Activated CD4-positive, alpha-beta memory T cell treated with anti-CD3 and anti-CD28 coated beads for 36 hours (primary cell): Measurements from ENCODE around the gene LRRC36. TPM values are rescaled to one million over a fixed set of nuclear protein-coding genes. Genes with fewer than 3 reads are reported as not detected.

Source experiments
- CTCF ChIA-PET: fragments of 350-600 bp; sonication (Branson Sonifier 250); formaldehyde crosslinking; loops from one replicate; lab custom pipeline; 2021; ENCODE audit warnings: antibody characterized with exemption, inconsistent platforms; lab: Charles Lee
- POLR2A ChIA-PET: fragments of 350-600 bp; sonication (Branson Sonifier 250); formaldehyde crosslinking; loops from one replicate; lab custom pipeline; 2021; ENCODE audit warnings: antibody characterized with exemption; lab: Charles Lee
- DNase-seq: peaks from one replicate; pipeline ENCODE4 v3.0.0-alpha.2; 2020
- H3K27ac Mint-ChIP-seq: one replicate; pipeline ENCODE4 v1.8.0; 2021; ENCODE audit warnings: mixed read lengths
- H3K27me3 Mint-ChIP-seq: one replicate; pipeline ENCODE4 v1.8.0; 2021; ENCODE audit warnings: mixed read lengths
- H3K36me3 Mint-ChIP-seq: one replicate; pipeline ENCODE4 v1.8.0; 2021; ENCODE audit warnings: mixed read lengths
- H3K4me1 Mint-ChIP-seq: one replicate; pipeline ENCODE4 v1.8.0; 2021; ENCODE audit warnings: low read depth, mixed read lengths
- H3K4me3 Mint-ChIP-seq: one replicate; pipeline ENCODE4 v1.8.0; 2021; ENCODE audit warnings: mild to moderate bottlenecking, mixed read lengths
- H3K9me3 Mint-ChIP-seq: one replicate; pipeline ENCODE4 v1.8.0; 2021; ENCODE audit warnings: mixed read lengths
- intact Hi-C: fragments of 100-400 bp; cut with micrococcal nuclease; formaldehyde crosslinking; loops from one replicate; pipeline ENCODE4 v1.15.1; 2023
- total RNA-seq, 2 experiments: library from RNA; stranded (reverse); gene quantifications; one replicate each; pipeline ENCODE4 v1.2.3, GENCODE V29; 2021

LRRC36 gene
- total RNA-seq, 2 experiments from 2014 or later, result 0.63 to 1.00 TPM

GRCh38 chr16:67298277-67298676 lies 28.3 kb upstream of the LRRC36 start:
- no peaks in the 10 kb centered on the region for H3K27me3 Mint-ChIP-seq
- H3K9me3 Mint-ChIP-seq, result no peaks in the 10 kb centered on the region
- H3K4me1 Mint-ChIP-seq, result no peaks in the 10 kb centered on the region
- no peak overlapping the region for H3K27ac Mint-ChIP-seq
- intact Hi-C loops, result no loop called here
- CTCF ChIA-PET, result no interaction called here
- H3K4me3 Mint-ChIP-seq, result no peak overlapping the region
- POLR2A ChIA-PET, result no interaction called here
- H3K36me3 Mint-ChIP-seq, result no peaks in the 10 kb centered on the region
- DNase-seq, result no peak

- CTCF ChIA-PET, result no interaction called here
- Mint-ChIP-seq H3K36me3 (no peaks in the 10 kb centered on the region), H3K27me3 (no peaks in the 10 kb centered on the region), H3K4me3 (no peak overlapping the region), H3K4me1 (no peaks in the 10 kb centered on the region), H3K9me3 (no peaks in the 10 kb centered on the region), H3K27ac (no peak overlapping the region)
- DNase-seq, result no peak
- intact Hi-C loops, result no loop called here
- POLR2A ChIA-PET, result no interaction called here
Observed at GRCh38 chr16:67299269-67299668, 27.3 kb upstream of the LRRC36 start.

GRCh38 chr16:67301080-67301782 lies 25.4 kb upstream of the LRRC36 start:
- POLR2A ChIA-PET, result no interaction called here
- CTCF ChIA-PET, result interaction anchor here (1.1 to 1.4 kb wide), 2 partner anchors 13 to 22 kb away, joined by 3 to 4 read pairs; no protein-coding TSS in a partner anchor
- intact Hi-C loops, result no loop called here
- no peaks in the 10 kb centered on the region for H3K36me3 Mint-ChIP-seq
- no peaks in the 10 kb centered on the region for H3K27me3 Mint-ChIP-seq
- H3K4me3 Mint-ChIP-seq, result no peak overlapping the region
- no peaks in the 10 kb centered on the region for H3K9me3 Mint-ChIP-seq
- no peak for DNase-seq
- H3K27ac Mint-ChIP-seq, result no peak overlapping the region
- H3K4me1 Mint-ChIP-seq, result no peaks in the 10 kb centered on the region

GRCh38 chr16:67302076-67302475 lies 24.5 kb upstream of the LRRC36 start:
- Mint-ChIP-seq H3K9me3 (no peaks in the 10 kb centered on the region), H3K36me3 (no peaks in the 10 kb centered on the region), H3K4me1 (no peaks in the 10 kb centered on the region), H3K27me3 (no peaks in the 10 kb centered on the region), H3K4me3 (no peak overlapping the region), H3K27ac (no peak overlapping the region)
- ChIA-PET POLR2A (no interaction called here), CTCF (interaction anchor here (1.1 kb wide), 1 partner anchor 23 kb away, joined by 4 read pairs; no protein-coding TSS in a partner anchor)
- intact Hi-C loops, result no loop called here
- DNase-seq, result no peak

- no peaks in the 10 kb centered on the region for H3K36me3 Mint-ChIP-seq
- DNase-seq, result no peak
- H3K9me3 Mint-ChIP-seq, result no peaks in the 10 kb centered on the region
- no peaks in the 10 kb centered on the region for H3K27me3 Mint-ChIP-seq
- H3K4me3 Mint-ChIP-seq, result no peak overlapping the region
- CTCF ChIA-PET, result interaction anchor here (1.2 kb wide), 1 partner anchor 23 kb away, joined by 5 read pairs; the partner anchor contains the start of genes KCTD19 and LRRC36
- H3K27ac Mint-ChIP-seq, result no peak overlapping the region
- intact Hi-C loops, result no loop called here
- POLR2A ChIA-PET, result no interaction called here
- no peaks in the 10 kb centered on the region for H3K4me1 Mint-ChIP-seq
Observed at GRCh38 chr16:67302970-67303369, 23.6 kb upstream of the LRRC36 start.

- ChIA-PET POLR2A (no interaction called here), CTCF (interaction anchor here (1.2 kb wide), 1 partner anchor 22 kb away, joined by 5 read pairs; the partner anchor contains the start of genes KCTD19 and LRRC36)
- H3K4me1 Mint-ChIP-seq, result peaks cover 5% of the 10 kb centered on the region
- no peaks in the 10 kb centered on the region for H3K36me3 Mint-ChIP-seq
- no peaks in the 10 kb centered on the region for H3K27me3 Mint-ChIP-seq
- no peak overlapping the region for H3K27ac Mint-ChIP-seq
- H3K9me3 Mint-ChIP-seq, result no peaks in the 10 kb centered on the region
- intact Hi-C loops, result no loop called here
- H3K4me3 Mint-ChIP-seq, result no peak overlapping the region
- no peak for DNase-seq
Observed at GRCh38 chr16:67304020-67304419, 22.6 kb upstream of the LRRC36 start.

GRCh38 chr16:67305216-67306071 lies 21.2 kb upstream of the LRRC36 start:
- no peak overlapping the region for H3K4me3 Mint-ChIP-seq
- no peaks in the 10 kb centered on the region for H3K27me3 Mint-ChIP-seq
- CTCF ChIA-PET, result no interaction called here

GRCh38 chr16:67310561-67310960 lies 16.1 kb upstream of the LRRC36 start:
- Mint-ChIP-seq H3K27ac (peak overlapping the region; percentile 95), H3K4me3 (no peak overlapping the region), H3K27me3 (no peaks in the 10 kb centered on the region), H3K9me3 (no peaks in the 10 kb centered on the region), H3K4me1 (peaks cover 41% of the 10 kb centered on the region), H3K36me3 (no peaks in the 10 kb centered on the region)
- intact Hi-C loops, result loop anchor here (2.0 kb wide), 1 partner anchor 256 kb away; no protein-coding TSS in a partner anchor
- DNase-seq, result no peak
- ChIA-PET CTCF (interaction anchor here (1.2 kb wide), 1 partner anchor 32 kb away, joined by 4 read pairs; the partner anchor contains the start of gene PLEKHG4), POLR2A (interaction anchor here (1.1 kb wide), 1 partner anchor 28 kb away, joined by 3 read pairs; no protein-coding TSS in a partner anchor)

More at GRCh38 chr16:67305216-67306071, 21.2 kb upstream of the LRRC36 start:
- intact Hi-C loops, result no loop called here
- Mint-ChIP-seq H3K36me3 (no peaks in the 10 kb centered on the region), H3K9me3 (no peaks in the 10 kb centered on the region), H3K27ac (no peak overlapping the region), H3K4me1 (peaks cover 13% of the 10 kb centered on the region)
- POLR2A ChIA-PET, result no interaction called here
- no peak for DNase-seq

GRCh38 chr16:67311607-67312488 lies 14.8 kb upstream of the LRRC36 start:
- peak; percentile 95 for DNase-seq
- intact Hi-C loops, result loop anchor here (1.0 to 2.0 kb wide), 6 partner anchors 33 to 439 kb away; partner anchors contain the start of genes FBXL8, PLEKHG4 and TRADD
- Mint-ChIP-seq H3K4me3 (peak overlapping the region; percentile 20), H3K36me3 (no peaks in the 10 kb centered on the region), H3K27ac (peak overlapping the region; percentile 95), H3K9me3 (no peaks in the 10 kb centered on the region), H3K27me3 (no peaks in the 10 kb centered on the region), H3K4me1 (peaks cover 41% of the 10 kb centered on the region)
- CTCF ChIA-PET, result interaction anchor here (0.7 to 2.1 kb wide), 4 partner anchors 15 to 35 kb away, joined by 3 to 6 read pairs (median 3); partner anchors contain the start of gene PLEKHG4
- POLR2A ChIA-PET, result interaction anchor here (0.6 to 1.1 kb wide), 4 partner anchors 29 to 169 kb away, joined by 3 to 4 read pairs (median 3); partner anchors contain the start of gene ATP6V0D1

- H3K27ac Mint-ChIP-seq, result peak overlapping the region; percentile 95
- CTCF ChIA-PET, result interaction anchor here (0.8 to 2.1 kb wide), 4 partner anchors 14 to 168 kb away, joined by 3 to 6 read pairs (median 3); partner anchors contain the start of genes ATP6V0D1, KCTD19, LRRC36 and PLEKHG4
- H3K36me3 Mint-ChIP-seq, result no peaks in the 10 kb centered on the region
- DNase-seq, result no peak
- no peaks in the 10 kb centered on the region for H3K27me3 Mint-ChIP-seq
- no peaks in the 10 kb centered on the region for H3K9me3 Mint-ChIP-seq
- H3K4me3 Mint-ChIP-seq, result no peak overlapping the region
- intact Hi-C loops, result loop anchor here (1.0 kb wide), 1 partner anchor 328 kb away; no protein-coding TSS in a partner anchor
- peaks cover 41% of the 10 kb centered on the region for H3K4me1 Mint-ChIP-seq
- POLR2A ChIA-PET, result interaction anchor here (0.6 to 1.0 kb wide), 3 partner anchors 13 to 64 kb away, joined by 3 to 4 read pairs (median 4); partner anchors contain the start of genes KCTD19 and LRRC36
Observed at GRCh38 chr16:67312719-67313118, 13.9 kb upstream of the LRRC36 start.

- H3K27ac Mint-ChIP-seq, result no peak overlapping the region
- no peaks in the 10 kb centered on the region for H3K36me3 Mint-ChIP-seq
- ChIA-PET POLR2A (no interaction called here), CTCF (interaction anchor here (1.3 kb wide), 1 partner anchor 9 kb away, joined by 4 read pairs; the partner anchor contains the start of genes KCTD19 and LRRC36)
- peaks cover 12% of the 10 kb centered on the region for H3K4me1 Mint-ChIP-seq
- DNase-seq, result no peak
- no peak overlapping the region for H3K4me3 Mint-ChIP-seq
- intact Hi-C loops, result no loop called here
- no peaks in the 10 kb centered on the region for H3K9me3 Mint-ChIP-seq
- peaks cover 27% of the 10 kb centered on the region for H3K27me3 Mint-ChIP-seq
Observed at GRCh38 chr16:67317853-67318252, 8.8 kb upstream of the LRRC36 start.
